ENCODE results near the gene PTCH2.
"Not testable (repeated sequence)": the region's sequence is repeated elsewhere in the genome, so short reads cannot be mapped to it uniquely, and the experiment has no call there.

The PTCH2 gene

DNA sequence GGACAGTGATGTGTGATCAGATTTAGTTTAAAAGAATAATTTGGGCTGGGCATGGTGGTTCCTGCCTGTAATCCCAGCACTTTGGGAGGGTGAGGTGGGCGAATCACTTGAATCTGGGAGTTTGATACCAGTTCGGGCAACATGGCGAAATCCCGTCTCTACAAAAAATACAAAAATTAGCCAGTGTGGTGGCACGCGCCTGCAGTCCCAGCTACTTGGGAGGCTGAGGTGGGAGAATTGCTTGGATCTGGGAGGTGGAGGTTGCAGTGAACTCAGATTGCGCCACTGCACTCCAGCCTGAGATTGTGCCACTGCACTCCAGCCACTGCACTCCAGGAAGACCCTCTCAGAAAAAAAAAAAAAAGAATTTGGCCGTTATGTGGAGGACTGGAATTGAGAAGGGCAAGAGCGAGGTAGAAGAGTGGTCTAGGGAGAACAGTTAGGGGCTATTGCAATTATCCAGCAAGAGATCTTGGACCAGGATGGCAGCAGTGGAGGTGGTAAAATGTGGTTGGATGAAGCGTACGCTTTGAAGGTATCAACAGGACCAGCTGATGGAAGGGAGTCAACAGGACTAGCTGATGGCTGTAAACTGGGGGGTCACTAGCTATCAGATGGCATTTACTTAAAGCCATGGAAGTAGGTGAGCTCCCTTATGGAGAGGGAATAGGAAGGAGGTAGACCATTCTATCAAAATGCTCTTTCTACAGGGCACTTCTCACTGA, 25.1 kb downstream of the PTCH2 start:
- H3K4me3 ChIP-seq, result no peak overlapping the region
- H3K27ac ChIP-seq, result no peak overlapping the region
- DNase-seq (ENCODE audit: low spot score), result no peak
- TF ChIP-seq CTCF (IDR thresholded peaks at IDR 0.05), result no peak

GRCh38 chr1:44817307-44817706, 25.7 kb downstream of the PTCH2 start:
- TF ChIP-seq CTCF (IDR thresholded peaks at IDR 0.05), result no peak
- H3K4me3 ChIP-seq, result no peak overlapping the region
- no peak for DNase-seq (ENCODE audit: low spot score)
- no peak overlapping the region for H3K27ac ChIP-seq

- not testable (repeated sequence) for H3K4me3 ChIP-seq; H3K27ac ChIP-seq; DNase-seq (ENCODE audit: low spot score)
Measured at GRCh38 chr1:44815926-44816325, 27.1 kb downstream of the PTCH2 start.

GRCh38 chr1:44812822-44813543, 30.1 kb downstream of the PTCH2 start:
- no peak for TF ChIP-seq CTCF (IDR thresholded peaks at IDR 0.05)
- Histone ChIP-seq H3K4me3 (peak overlapping the region; percentile 72), H3K27ac (peak overlapping the region; percentile 81 to 100)
- DNase-seq (ENCODE audit: low spot score), result peak; percentile 76

DNA sequence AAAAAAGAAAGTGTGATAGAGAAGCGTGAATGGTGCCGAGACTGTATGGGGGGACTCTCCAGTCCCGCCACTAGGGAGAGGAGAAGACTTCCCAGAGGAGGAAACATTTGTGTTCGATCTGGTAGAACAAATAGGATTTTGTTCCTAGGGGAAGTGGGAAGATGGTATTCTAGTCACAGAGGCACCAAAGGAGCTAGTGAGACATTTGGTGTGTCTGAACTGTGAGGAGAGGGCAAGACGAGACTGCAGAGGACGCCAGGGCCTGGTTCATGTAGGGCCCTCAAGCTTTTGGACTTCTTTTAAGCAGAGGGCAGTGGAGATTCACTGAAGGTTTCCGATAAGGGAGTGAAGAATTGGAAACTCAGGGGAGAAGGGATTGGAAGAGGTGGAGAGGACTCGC, 31.8 kb downstream of the PTCH2 start:
- TF ChIP-seq CTCF (IDR thresholded peaks at IDR 0.05), result no peak
- H3K4me3 ChIP-seq, result no peak overlapping the region
- DNase-seq (ENCODE audit: low spot score), result peak; percentile 11
- H3K27ac ChIP-seq, result peak overlapping the region; percentile 100

DNA sequence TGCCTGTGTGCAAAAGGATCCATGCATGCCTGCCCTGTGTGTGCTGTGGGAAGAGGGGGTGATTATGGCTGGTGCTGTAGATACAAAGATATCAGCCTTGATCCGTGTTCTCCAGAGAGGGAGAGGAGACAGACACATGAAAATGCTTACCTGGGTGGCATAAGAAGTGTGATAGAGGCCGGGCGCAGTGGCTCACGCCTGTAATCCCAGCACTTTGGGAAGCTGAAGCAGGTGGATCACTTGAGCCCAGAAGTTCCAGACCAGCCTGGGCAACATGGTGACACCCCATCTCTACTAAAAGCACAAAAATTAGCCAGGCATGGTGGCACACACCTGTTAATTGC, 32.3 kb downstream of the PTCH2 start:
- Histone ChIP-seq H3K4me3 (peak overlapping the region; percentile 64), H3K27ac (peak overlapping the region; percentile 100)
- DNase-seq (ENCODE audit: low spot score), result not testable (repeated sequence)

DNA sequence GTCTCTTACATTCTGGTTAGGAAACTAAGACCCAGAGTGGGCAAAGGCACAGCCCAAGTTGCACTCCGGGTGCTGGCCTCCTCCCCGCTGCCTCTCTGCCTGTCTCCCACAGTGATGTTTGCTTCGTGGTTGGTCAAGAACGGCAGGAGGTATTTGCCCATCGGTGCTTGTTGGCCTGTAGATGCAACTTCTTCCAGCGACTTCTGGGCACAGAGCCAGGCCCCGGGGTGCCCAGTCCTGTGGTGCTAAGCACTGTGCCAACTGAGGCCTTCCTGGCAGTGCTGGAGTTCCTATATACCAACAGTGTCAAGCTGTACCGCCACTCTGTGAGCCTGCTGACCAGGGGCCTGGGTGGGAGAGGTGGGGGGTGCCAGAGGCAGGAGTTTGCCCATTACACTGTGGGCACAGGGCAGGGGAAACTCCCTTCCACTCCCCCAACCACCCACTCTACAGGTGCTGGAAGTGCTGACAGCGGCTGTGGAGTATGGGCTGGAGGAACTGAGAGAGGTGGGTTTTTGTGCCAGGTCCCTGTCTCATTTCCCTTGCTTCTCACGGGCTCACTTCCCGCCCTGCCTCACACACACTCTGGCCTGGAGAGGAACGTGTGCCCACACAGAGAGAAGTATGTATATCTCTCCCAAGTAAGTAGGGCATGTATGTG, 32.8 kb downstream of the PTCH2 start:
- no peak for TF ChIP-seq CTCF (IDR thresholded peaks at IDR 0.05)
- peak; percentile 85 for DNase-seq (ENCODE audit: low spot score)
- peak overlapping the region; percentile 64 for H3K4me3 ChIP-seq

More for the DNA sequence above, 32.8 kb downstream of the PTCH2 start:
- H3K27ac ChIP-seq, result peak overlapping the region; percentile 100
